Astrocyte (in vitro differentiated cells and primary cell): ENCODE results near the gene ENTR1.

Source experiments
- CTCF ChIP-seq: IDR thresholded peaks from 2 replicates; pipeline ENCODE4 v1.5.1; 2011; ENCODE audit warnings: low read depth, mild to moderate bottlenecking, inconsistent platforms, low read length, moderate library complexity; ENCODE audit not compliant: insufficient read depth
- EZH2 ChIP-seq: IDR thresholded peaks from 2 replicates; pipeline ENCODE4 v1.6.1; 2012; ENCODE audit warnings: mild to moderate bottlenecking, low read length, inconsistent platforms; ENCODE audit not compliant: insufficient read depth

GRCh38 chr9:136443687-136444086 lies 33.3 kb upstream of the ENTR1 start:
- TF ChIP-seq CTCF = no peak
- no peak for TF ChIP-seq EZH2
